NCI-H526 treated with DMSO at 0.1 percent for 48 hours (cell line): ENCODE measurements around the gene DDIT3.

Experiments
- DNase-seq: peaks from one replicate; lab custom pipeline; 2025; lab: John Stamatoyannopoulos, UW

The DDIT3 gene

GRCh38 chr12:57485695-57486094, 34.6 kb downstream of the DDIT3 start:
- no peak for DNase-seq

GRCh38 chr12:57483466-57483865, 36.8 kb downstream of the DDIT3 start:
- no peak for DNase-seq

- DNase-seq = no peak
Observed at GRCh38 chr12:57481671-57482070, 38.6 kb downstream of the DDIT3 start.

GRCh38 chr12:57479376-57480115, 40.8 kb downstream of the DDIT3 start, which contains the start of gene ARHGAP9:
TSS of gene ARHGAP9 (minus strand) at chr12:57479866. CDS start at chr12:57479406, 460 bp downstream.
- DNase-seq = no peak

- no peak for DNase-seq
Observed at GRCh38 chr12:57479043-57479375, 41.3 kb downstream of the DDIT3 start.

- no peak for DNase-seq
Observed at GRCh38 chr12:57477710-57478681, 42.3 kb downstream of the DDIT3 start.

- no peak for DNase-seq
Observed at GRCh38 chr12:57476993-57477709, 43.2 kb downstream of the DDIT3 start.

GRCh38 chr12:57476162-57476992, 43.9 kb downstream of the DDIT3 start:
- DNase-seq = no peak

DNA sequence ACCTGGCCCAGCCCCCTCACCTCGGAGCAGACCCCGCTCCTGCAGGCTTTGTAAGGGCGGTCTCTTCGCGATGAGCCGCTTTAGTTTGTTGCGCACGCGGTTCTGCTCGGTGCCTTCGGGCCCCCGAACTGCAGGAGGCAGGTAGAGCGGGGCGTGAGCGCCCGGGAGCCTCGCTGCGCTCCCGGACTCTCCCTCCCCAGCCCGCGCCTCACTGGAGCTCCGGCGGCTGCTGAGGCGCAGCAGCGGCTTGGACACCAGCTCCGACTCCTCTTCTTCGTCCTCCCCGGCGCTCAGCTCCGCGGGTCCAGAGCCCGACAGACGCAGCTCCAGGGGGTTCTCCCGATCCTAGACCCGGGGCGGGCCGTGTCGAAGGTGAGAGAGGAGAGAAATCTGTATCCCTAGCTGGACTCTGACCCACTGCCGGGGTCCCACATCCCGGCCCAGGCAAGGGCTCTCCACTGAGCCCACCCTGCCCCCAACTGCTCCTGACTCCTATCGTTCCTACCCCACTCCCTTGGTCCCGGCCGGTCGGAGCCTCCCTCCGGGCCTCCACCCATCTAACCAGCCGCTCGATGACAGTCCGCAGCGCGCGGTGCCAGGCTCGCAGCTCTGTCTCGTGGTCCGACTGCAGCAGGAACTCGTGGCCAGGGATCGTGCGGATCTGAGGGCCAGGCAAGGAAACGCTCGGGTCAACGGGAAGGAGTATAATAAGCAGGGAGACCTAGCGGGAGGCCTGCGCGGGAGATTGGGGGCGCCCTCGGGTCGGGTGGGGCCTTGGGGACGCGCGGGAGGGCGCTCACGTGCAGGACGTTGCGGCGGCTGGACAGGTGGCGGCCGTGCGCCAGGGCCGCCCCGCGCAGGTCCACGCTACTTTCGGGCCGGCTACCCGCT, 44.8 kb downstream of the DDIT3 start:
- no peak for DNase-seq

DNA sequence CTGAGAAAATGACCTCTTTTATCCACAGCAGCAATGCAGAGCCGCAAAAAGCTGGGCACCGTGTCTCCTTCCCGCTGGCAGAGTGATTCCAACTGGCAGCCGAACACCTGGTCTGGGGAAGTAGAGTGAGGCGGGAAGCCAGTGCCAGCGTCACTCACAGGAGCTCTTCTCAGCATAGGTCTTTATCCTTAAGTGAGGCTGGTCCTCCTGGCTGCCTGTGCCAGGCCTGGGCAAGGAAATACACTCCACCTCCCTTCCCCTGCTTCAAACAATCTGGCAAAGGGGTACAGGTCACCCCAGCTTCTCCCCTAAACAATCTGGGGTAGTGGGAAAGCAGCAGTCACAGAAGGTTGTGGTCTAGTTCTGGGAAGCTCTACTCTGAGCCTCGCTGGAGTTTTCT, 45.5 kb downstream of the DDIT3 start:
- DNase-seq = no peak

DNA sequence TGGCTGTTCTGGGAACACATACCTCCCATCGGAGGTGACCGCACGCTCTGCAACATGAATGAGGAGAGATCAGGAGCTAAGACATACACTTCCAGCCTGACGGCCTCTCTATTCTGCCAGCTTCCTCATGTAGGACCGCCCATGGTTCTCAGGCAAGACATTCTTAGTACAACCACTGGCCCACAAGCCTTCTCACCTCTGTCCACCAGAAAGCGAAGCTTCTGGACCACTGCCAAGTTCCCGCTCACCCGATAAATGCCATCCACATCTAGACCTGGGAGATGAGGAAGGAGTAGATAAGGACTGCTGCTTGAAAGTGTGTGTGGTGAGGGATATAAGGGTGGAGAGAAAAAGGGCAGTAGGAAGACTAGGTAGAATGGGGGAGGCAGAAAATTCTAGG, 45.9 kb downstream of the DDIT3 start:
- no peak for DNase-seq

GRCh38 chr12:57473886-57474285, 46.4 kb downstream of the DDIT3 start:
- no peak for DNase-seq

DNA sequence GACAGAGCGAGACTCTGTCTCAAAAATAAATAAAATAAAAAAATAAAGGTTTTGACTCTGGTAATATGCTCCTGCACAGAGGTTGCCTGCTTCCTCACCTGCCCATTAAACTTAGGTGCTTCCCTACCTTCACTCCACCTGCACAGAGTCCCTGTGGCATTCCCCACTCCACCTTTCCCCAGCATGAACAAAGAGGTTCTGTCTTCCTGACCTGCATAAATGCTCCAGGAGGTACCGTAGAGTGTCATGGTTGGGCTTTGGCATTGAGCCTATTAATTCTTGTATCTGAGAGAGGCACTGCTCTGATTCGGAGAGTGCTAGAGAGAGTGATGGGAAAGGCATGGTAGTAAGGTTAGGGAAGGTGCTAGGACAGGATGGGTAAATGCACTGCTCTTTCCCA, 46.9 kb downstream of the DDIT3 start:
- DNase-seq = no peak

GRCh38 chr12:57472391-57472790, 47.9 kb downstream of the DDIT3 start:
- DNase-seq = no peak

- DNase-seq = no peak
Observed at GRCh38 chr12:57471661-57472060, 48.7 kb downstream of the DDIT3 start.

DNA sequence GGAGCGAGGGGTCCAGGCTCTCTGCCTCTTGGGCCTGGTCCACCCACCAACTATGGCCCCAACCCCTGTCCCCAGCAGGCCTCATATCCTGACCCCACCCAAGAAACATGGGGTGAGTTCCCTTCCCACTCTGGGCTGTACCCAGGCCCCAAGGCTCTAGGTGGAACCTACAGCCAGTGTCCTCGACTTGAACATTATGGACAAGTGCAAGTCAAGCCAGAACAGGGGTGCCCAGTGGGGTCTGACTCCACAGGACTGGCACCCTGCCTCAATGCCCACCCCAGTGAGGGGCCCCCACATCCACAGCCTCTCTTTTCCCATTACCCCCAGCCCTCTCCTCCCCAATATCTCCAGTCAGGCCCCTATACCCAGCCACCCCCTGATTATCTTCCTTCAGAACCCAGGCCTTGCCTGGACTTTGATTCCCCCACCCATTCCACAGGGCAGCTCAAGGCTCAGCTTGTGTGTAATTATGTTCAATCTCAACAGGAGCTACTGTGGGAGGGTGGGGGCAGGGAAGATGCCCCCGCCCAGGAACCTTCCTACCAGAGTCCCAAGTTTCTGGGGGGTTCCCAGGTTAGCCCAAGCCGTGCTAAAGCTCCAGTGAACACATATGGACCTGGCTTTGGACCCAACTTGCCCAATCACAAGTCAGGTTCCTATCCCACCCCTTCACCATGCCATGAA, 49.2 kb downstream of the DDIT3 start:
- no peak for DNase-seq

DNA sequence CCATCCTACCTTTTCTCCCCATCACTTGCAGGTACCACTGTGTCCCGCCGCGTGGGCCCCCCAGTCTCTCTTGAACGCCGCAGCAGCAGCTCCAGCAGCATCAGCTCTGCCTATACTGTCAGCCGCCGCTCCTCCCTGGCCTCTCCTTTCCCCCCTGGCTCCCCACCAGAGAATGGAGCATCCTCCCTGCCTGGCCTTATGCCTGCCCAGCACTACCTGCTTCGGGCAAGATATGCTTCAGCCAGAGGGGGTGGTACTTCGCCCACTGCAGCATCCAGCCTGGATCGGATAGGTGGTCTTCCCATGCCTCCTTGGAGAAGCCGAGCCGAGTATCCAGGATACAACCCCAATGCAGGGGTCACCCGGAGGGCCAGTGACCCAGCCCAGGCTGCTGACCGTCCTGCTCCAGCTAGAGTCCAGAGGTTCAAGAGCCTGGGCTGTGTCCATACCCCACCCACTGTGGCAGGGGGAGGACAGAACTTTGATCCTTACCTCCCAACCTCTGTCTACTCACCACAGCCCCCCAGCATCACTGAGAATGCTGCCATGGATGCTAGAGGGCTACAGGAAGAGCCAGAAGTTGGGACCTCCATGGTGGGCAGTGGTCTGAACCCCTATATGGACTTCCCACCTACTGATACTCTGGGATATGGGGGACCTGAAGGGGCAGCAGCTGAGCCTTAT, 49.9 kb downstream of the DDIT3 start:
- DNase-seq = no peak

- no peak for DNase-seq
Observed at GRCh38 chr12:57469296-57470164, 50.8 kb downstream of the DDIT3 start.
